ENCODE measurements around the gene COL18A1. TPM values are rescaled to one million over a fixed set of nuclear protein-coding genes. Genes with fewer than 3 reads are reported as not detected.
"Not testable (repeated sequence)": the region's sequence is repeated elsewhere in the genome, so short reads cannot be mapped to it uniquely, and the experiment has no call there.

Gene COL18A1
- total and polyA plus RNA-seq, 11 donors: 31.7 to 109 (median 59.0) TPM

- intact Hi-C loops (cut with DNase I): no loop called here
- DNase-seq (peak in 4 of 5 donors; percentile 10 to 40 (median 18)), ATAC-seq (no peak)
- Histone ChIP-seq H3K27ac (no peak overlapping the region), H3K4me3 (no peak overlapping the region), H3K9me3 (no peaks in the 10 kb centered on the region), H3K27me3 (no peaks in the 10 kb centered on the region), H3K36me3 (peaks cover 0 to 65% (median 43%) of the 10 kb centered on the region in 9 donors), H3K4me1 (no peaks in the 10 kb centered on the region)
- WGBS, 4 donors: 95 to 98% (median 96%) methylated on average over 33 to 39 of the region's 39 CpGs
- TF ChIP-seq, protein P1, sequence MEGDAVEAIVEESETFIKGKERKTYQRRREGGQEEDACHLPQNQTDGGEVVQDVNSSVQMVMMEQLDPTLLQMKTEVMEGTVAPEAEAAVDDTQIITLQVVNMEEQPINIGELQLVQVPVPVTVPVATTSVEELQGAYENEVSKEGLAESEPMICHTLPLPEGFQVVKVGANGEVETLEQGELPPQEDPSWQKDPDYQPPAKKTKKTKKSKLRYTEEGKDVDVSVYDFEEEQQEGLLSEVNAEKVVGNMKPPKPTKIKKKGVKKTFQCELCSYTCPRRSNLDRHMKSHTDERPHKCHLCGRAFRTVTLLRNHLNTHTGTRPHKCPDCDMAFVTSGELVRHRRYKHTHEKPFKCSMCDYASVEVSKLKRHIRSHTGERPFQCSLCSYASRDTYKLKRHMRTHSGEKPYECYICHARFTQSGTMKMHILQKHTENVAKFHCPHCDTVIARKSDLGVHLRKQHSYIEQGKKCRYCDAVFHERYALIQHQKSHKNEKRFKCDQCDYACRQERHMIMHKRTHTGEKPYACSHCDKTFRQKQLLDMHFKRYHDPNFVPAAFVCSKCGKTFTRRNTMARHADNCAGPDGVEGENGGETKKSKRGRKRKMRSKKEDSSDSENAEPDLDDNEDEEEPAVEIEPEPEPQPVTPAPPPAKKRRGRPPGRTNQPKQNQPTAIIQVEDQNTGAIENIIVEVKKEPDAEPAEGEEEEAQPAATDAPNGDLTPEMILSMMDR (IDR thresholded peaks at IDR 0.05): no peak
These were observed 93.1 kb downstream of the COL18A1 start for GRCh38 chr21:45497846-45498645.

DNA sequence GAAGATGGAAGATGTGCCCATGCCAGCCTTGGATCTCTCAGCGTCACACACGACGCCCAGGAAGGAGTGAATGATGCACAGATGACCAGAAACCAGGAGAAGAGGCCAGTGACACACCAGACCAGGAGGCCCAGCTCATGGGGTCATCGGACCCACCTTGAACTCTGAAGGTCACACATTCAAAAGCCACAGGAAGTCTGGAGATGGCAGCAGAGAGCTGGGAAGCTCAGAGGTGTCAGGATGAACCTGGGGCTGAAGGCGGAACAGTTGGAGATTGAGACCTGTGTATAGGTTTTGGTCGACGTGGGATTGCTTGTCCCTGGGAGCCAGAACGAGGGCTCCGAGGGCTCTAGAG is 93.7 kb downstream of the COL18A1 start:
- Histone ChIP-seq H3K9me3 (no peaks in the 10 kb centered on the region), H3K36me3 (peaks cover 0 to 60% (median 43%) of the 10 kb centered on the region in 9 donors), H3K27ac (no peak overlapping the region), H3K4me3 (no peak overlapping the region), H3K27me3 (no peaks in the 10 kb centered on the region), H3K4me1 (no peaks in the 10 kb centered on the region)
- intact Hi-C loops (cut with DNase I): no loop called here
- no peak for ATAC-seq
- no peak for TF ChIP-seq POLR2A (IDR thresholded peaks at IDR 0.05)
- TF ChIP-seq, protein P1 (IDR thresholded peaks at IDR 0.05): no peak
- DNase-seq: peak in 3 of 5 donors; percentile 14 to 18 (median 15)
- WGBS, 4 donors: 91 to 94% (median 93%) methylated on average over 9 of the region's 9 CpGs

DNA sequence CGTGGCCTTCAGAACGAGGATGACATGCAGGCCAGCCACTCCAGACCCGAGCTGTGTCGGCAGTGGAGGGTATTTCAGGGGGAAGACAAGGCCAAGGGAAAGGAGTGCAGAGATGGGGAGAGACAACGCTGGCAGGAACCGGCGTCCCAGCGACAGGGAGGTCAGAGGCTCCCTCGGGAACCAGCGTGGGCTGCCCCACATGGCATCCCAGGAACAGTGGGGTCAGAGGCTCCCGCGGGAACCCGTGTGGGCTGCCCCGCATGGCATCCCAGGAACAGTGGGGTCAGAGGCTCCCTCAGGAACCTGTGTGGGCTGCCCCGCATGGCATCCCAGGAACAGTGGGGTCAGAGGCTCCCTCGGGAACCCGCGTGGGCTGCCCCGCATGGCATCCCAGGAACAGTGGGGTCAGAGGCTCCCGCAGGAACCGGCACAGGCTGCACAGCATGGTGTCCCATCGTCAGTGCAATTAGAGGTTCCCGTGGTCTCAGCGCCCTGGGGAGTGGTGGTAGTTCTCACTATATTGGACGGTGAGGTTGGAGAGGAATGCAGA is 94.3 kb downstream of the COL18A1 start:
- no peak for ATAC-seq
- H3K27ac ChIP-seq: no peak overlapping the region
- peaks cover 0 to 54% (median 43%) of the 10 kb centered on the region in 9 donors for H3K36me3 ChIP-seq
- H3K4me1 ChIP-seq: no peaks in the 10 kb centered on the region
- H3K9me3 ChIP-seq: no peaks in the 10 kb centered on the region
- WGBS, 4 donors: 86 to 94% (median 91%) methylated on average over 23 to 25 of the region's 25 CpGs
- DNase-seq: peak in 4 of 5 donors; percentile 10 to 40 (median 18)
- H3K4me3 ChIP-seq: no peak overlapping the region
- intact Hi-C loops (cut with DNase I): no loop called here
- no peaks in the 10 kb centered on the region for H3K27me3 ChIP-seq
- TF ChIP-seq POLR2A (IDR thresholded peaks at IDR 0.05): no peak
- TF ChIP-seq, protein P1 (IDR thresholded peaks at IDR 0.05): no peak

GRCh38 chr21:45499970-45500577 is 95.1 kb downstream of the COL18A1 start:
- no peaks in the 10 kb centered on the region for H3K9me3 ChIP-seq
- peak in 2 of 5 donors; percentile 9 to 23 for DNase-seq
- intact Hi-C loops (cut with DNase I): no loop called here
- no peaks in the 10 kb centered on the region for H3K27me3 ChIP-seq
- no peaks in the 10 kb centered on the region for H3K4me1 ChIP-seq
- no peak overlapping the region for H3K27ac ChIP-seq
- TF ChIP-seq POLR2A (IDR thresholded peaks at IDR 0.05): no peak
- TF ChIP-seq, protein P1 (IDR thresholded peaks at IDR 0.05): no peak
- no peak overlapping the region for H3K4me3 ChIP-seq
- no peak for ATAC-seq
- WGBS, 4 donors: 78 to 95% (median 89%) methylated on average over 5 to 6 of the region's 6 CpGs
- H3K36me3 ChIP-seq: peaks cover 0 to 47% (median 38%) of the 10 kb centered on the region in 9 donors

GRCh38 chr21:45501081-45502005 is 96.4 kb downstream of the COL18A1 start:
- H3K4me3 ChIP-seq; H3K27me3 ChIP-seq; ATAC-seq; H3K9me3 ChIP-seq; intact Hi-C loops (cut with DNase I); H3K27ac ChIP-seq; H3K4me1 ChIP-seq: not testable (repeated sequence)
- H3K36me3 ChIP-seq: peaks cover 0 to 41% (median 25%) of the 10 kb centered on the region in 9 donors
- WGBS, 4 donors: 86 to 96% (median 92%) methylated on average over 12 to 19 of the region's 20 CpGs
- peak in 3 of 5 donors; percentile 15 to 36 (median 15) for DNase-seq
